CD4-positive, CD25-positive, alpha-beta regulatory T cell (primary cell): ENCODE results near the gene SRRM3. TPM values are rescaled to one million over a fixed set of nuclear protein-coding genes. Genes with fewer than 3 reads are reported as not detected.
"Not testable (repeated sequence)": the region's sequence is repeated elsewhere in the genome, so short reads cannot be mapped to it uniquely, and the experiment has no call there.

Experiments
- ATAC-seq, 2 donors: fragments of 150-1000 bp; cut with Tn5 transposase; one replicate each; pipeline ENCODE4 v1.10.0; 2021; ENCODE audit warnings: low read depth in 2 of 2, moderate number of reproducible peaks in 2 of 2, moderate library complexity in 1 of 2
- DNase-seq, 3 donors: peaks; one replicate each; pipeline versions ENCODE4 v3.0.0 to v3.0.0-alpha.2; 2012 to 2022; ENCODE audit warnings: mixed read lengths in 1 of 3
- H3K27ac ChIP-seq: one replicate; pipeline ENCODE4 v1.7.0; 2013; ENCODE audit warnings: mild to moderate bottlenecking, low read length; ENCODE audit not compliant: insufficient read depth, poor library complexity, severe bottlenecking
- H3K27me3 ChIP-seq: one replicate; pipeline ENCODE4 v1.7.0; 2013; ENCODE audit warnings: low read length; ENCODE audit not compliant: control insufficient read depth, insufficient read depth
- H3K36me3 ChIP-seq: one replicate; pipeline ENCODE4 v1.7.0; 2013; ENCODE audit warnings: mild to moderate bottlenecking, low read length, moderate library complexity; ENCODE audit not compliant: control insufficient read depth, insufficient read depth
- H3K4me1 ChIP-seq: 2 replicates; pipeline ENCODE4 v1.7.0; 2013; ENCODE audit warnings: mild to moderate bottlenecking, low read length; ENCODE audit not compliant: insufficient read depth, control insufficient read depth, poor library complexity, severe bottlenecking
- H3K4me3 ChIP-seq: one replicate; pipeline ENCODE4 v1.7.0; 2013; ENCODE audit warnings: low read depth, mild to moderate bottlenecking, low read length, moderate library complexity
- H3K9me3 ChIP-seq, 2 experiments: 1 replicate in 1 of 2; 2 replicates in 1 of 2; pipeline ENCODE4 v1.7.0; 2013; ENCODE audit warnings: low read length in 2 of 2, mild to moderate bottlenecking in 1 of 2, moderate library complexity in 1 of 2; ENCODE audit not compliant: control insufficient read depth in 2 of 2
- H3K27ac Mint-ChIP-seq, 3 donors: one replicate each; pipeline ENCODE4 v1.8.0; 2020 to 2022; ENCODE audit warnings: mild to moderate bottlenecking in 3 of 3, mixed read lengths in 3 of 3, moderate library complexity in 2 of 3
- H3K27me3 Mint-ChIP-seq: one replicate; pipeline ENCODE4 v1.8.0; 2022; ENCODE audit warnings: mild to moderate bottlenecking, mixed read lengths
- H3K36me3 Mint-ChIP-seq: one replicate; pipeline ENCODE4 v1.8.0; 2020; ENCODE audit warnings: mixed read lengths
- H3K4me1 Mint-ChIP-seq, 4 donors: one replicate each; pipeline ENCODE4 v1.8.0; 2020 to 2022; ENCODE audit warnings: mixed read lengths in 4 of 4, mild to moderate bottlenecking in 1 of 4
- H3K4me3 Mint-ChIP-seq, 4 donors: one replicate each; pipeline ENCODE4 v1.8.0; 2020 to 2022; ENCODE audit warnings: mild to moderate bottlenecking in 4 of 4, mixed read lengths in 4 of 4, moderate library complexity in 3 of 4
- H3K9me3 Mint-ChIP-seq, 7 donors: one replicate each; pipeline ENCODE4 v1.8.0; 2020 to 2022; ENCODE audit warnings: mixed read lengths in 7 of 7, mild to moderate bottlenecking in 3 of 7, moderate library complexity in 2 of 7
- polyA plus RNA-seq, 4 donors: library from polyadenylated mRNA; unstranded; fragments of 300-500 nt; fragmentation: Illumina TruSeq; gene quantifications; one replicate each; pipeline ENCODE4 v1.2.3, GENCODE V29; 2021
- total RNA-seq: library from RNA; stranded (reverse); gene quantifications from one replicate; pipeline ENCODE4 v1.2.3, GENCODE V29; 2022

The SRRM3 gene
- total and polyA plus RNA-seq, 5 donors from 2014 or later: not detected

GRCh38 chr7:76163812-76164211 lies 37.9 kb upstream of the SRRM3 start:
- not testable (repeated sequence) for DNase-seq, H3K36me3 ChIP-seq, H3K9me3 ChIP-seq, H3K4me1 ChIP-seq, H3K36me3 Mint-ChIP-seq, H3K4me1 Mint-ChIP-seq, H3K27ac ChIP-seq, H3K9me3 Mint-ChIP-seq, H3K27me3 ChIP-seq, H3K4me3 ChIP-seq, H3K27me3 Mint-ChIP-seq, ATAC-seq
- H3K4me3 Mint-ChIP-seq: peak overlapping the region in 1 of 4 donors; percentile 15
- H3K27ac Mint-ChIP-seq: peak overlapping the region in 2 of 3 donors; percentile 26 to 73

GRCh38 chr7:76165106-76165972 lies 36.4 kb upstream of the SRRM3 start:
- H3K9me3 ChIP-seq: no peaks in the 10 kb centered on the region
- peak overlapping the region in 3 of 4 donors; percentile 15 to 92 (median 89) for H3K4me3 Mint-ChIP-seq
- no peaks in the 10 kb centered on the region for H3K36me3 Mint-ChIP-seq
- H3K4me3 ChIP-seq: no peak overlapping the region
- peaks cover 0 to 7% (median 3%) of the 10 kb centered on the region in 4 donors for H3K4me1 Mint-ChIP-seq
- H3K27ac ChIP-seq: no peak overlapping the region
- H3K9me3 Mint-ChIP-seq: no peaks in the 10 kb centered on the region
- peaks cover 6% of the 10 kb centered on the region for H3K4me1 ChIP-seq
- DNase-seq: no peak
- H3K27me3 ChIP-seq: no peaks in the 10 kb centered on the region
- peak overlapping the region in 2 of 3 donors; percentile 96 for H3K27ac Mint-ChIP-seq
- no peak for ATAC-seq
- no peaks in the 10 kb centered on the region for H3K27me3 Mint-ChIP-seq
- no peaks in the 10 kb centered on the region for H3K36me3 ChIP-seq

GRCh38 chr7:76165973-76166403 lies 35.7 kb upstream of the SRRM3 start:
- no peaks in the 10 kb centered on the region for H3K27me3 Mint-ChIP-seq
- H3K9me3 ChIP-seq: no peaks in the 10 kb centered on the region

GRCh38 chr7:76166404-76167255 lies 35.1 kb upstream of the SRRM3 start:
- peak; percentile 82 to 90 for ATAC-seq
- peaks cover 0 to 7% (median 3%) of the 10 kb centered on the region in 4 donors for H3K4me1 Mint-ChIP-seq

More at GRCh38 chr7:76165973-76166403, 35.7 kb upstream of the SRRM3 start:
- DNase-seq: no peak
- ATAC-seq: peak in 1 of 2 donors; percentile 4
- H3K4me3 ChIP-seq: peak overlapping the region; percentile 47
- peaks cover 0 to 7% (median 3%) of the 10 kb centered on the region in 4 donors for H3K4me1 Mint-ChIP-seq
- no peaks in the 10 kb centered on the region for H3K27me3 ChIP-seq
- H3K9me3 Mint-ChIP-seq: no peaks in the 10 kb centered on the region
- peak overlapping the region; percentile 76 for H3K27ac ChIP-seq
- H3K36me3 Mint-ChIP-seq: no peaks in the 10 kb centered on the region
- peak overlapping the region; percentile 79 to 96 (median 96) for H3K27ac Mint-ChIP-seq
- H3K4me1 ChIP-seq: peaks cover 6% of the 10 kb centered on the region
- H3K4me3 Mint-ChIP-seq: peak overlapping the region; percentile 89 to 95 (median 93)
- no peaks in the 10 kb centered on the region for H3K36me3 ChIP-seq

GRCh38 chr7:76173566-76174205 lies 28.0 kb upstream of the SRRM3 start:
- H3K27ac Mint-ChIP-seq: no peak overlapping the region
- Histone ChIP-seq H3K27ac (no peak overlapping the region), H3K9me3 (no peaks in the 10 kb centered on the region), H3K4me3 (no peak overlapping the region), H3K4me1 (peaks cover 9% of the 10 kb centered on the region), H3K36me3 (no peaks in the 10 kb centered on the region), H3K27me3 (no peaks in the 10 kb centered on the region)
- no peak overlapping the region for H3K4me3 Mint-ChIP-seq
- no peak for ATAC-seq
- H3K27me3 Mint-ChIP-seq: peaks cover 4% of the 10 kb centered on the region
- no peak for DNase-seq
- no peaks in the 10 kb centered on the region for H3K36me3 Mint-ChIP-seq
- peaks cover 0 to 3% (median 0%) of the 10 kb centered on the region in 4 donors for H3K4me1 Mint-ChIP-seq
- peaks cover 0 to 1% (median 0%) of the 10 kb centered on the region in 7 donors for H3K9me3 Mint-ChIP-seq

More at GRCh38 chr7:76166404-76167255, 35.1 kb upstream of the SRRM3 start:
- peaks cover 6% of the 10 kb centered on the region for H3K4me1 ChIP-seq
- Mint-ChIP-seq H3K27me3 (no peaks in the 10 kb centered on the region), H3K27ac (peak overlapping the region; percentile 79 to 96 (median 96)), H3K36me3 (no peaks in the 10 kb centered on the region), H3K9me3 (no peaks in the 10 kb centered on the region), H3K4me3 (peak overlapping the region; percentile 89 to 95 (median 93))
- peak overlapping the region; percentile 76 for H3K27ac ChIP-seq
- H3K27me3 ChIP-seq: no peaks in the 10 kb centered on the region
- H3K4me3 ChIP-seq: peak overlapping the region; percentile 48
- H3K9me3 ChIP-seq: no peaks in the 10 kb centered on the region
- no peaks in the 10 kb centered on the region for H3K36me3 ChIP-seq
- peak; percentile 80 to 92 (median 90) for DNase-seq

- not testable (repeated sequence) for H3K36me3 ChIP-seq, H3K27me3 Mint-ChIP-seq, H3K9me3 ChIP-seq, H3K4me3 Mint-ChIP-seq, H3K4me1 ChIP-seq, H3K27ac ChIP-seq, DNase-seq, H3K9me3 Mint-ChIP-seq, ATAC-seq, H3K27ac Mint-ChIP-seq, H3K4me3 ChIP-seq, H3K36me3 Mint-ChIP-seq, H3K4me1 Mint-ChIP-seq, H3K27me3 ChIP-seq
Measured at GRCh38 chr7:76176951-76177350, 24.7 kb upstream of the SRRM3 start.

GRCh38 chr7:76179686-76180085 lies 22.0 kb upstream of the SRRM3 start:
- H3K4me3 Mint-ChIP-seq: peak overlapping the region in 1 of 4 donors; percentile 47
- no peak overlapping the region for H3K4me3 ChIP-seq
- H3K27me3 Mint-ChIP-seq: peaks cover 4% of the 10 kb centered on the region
- peaks cover 9% of the 10 kb centered on the region for H3K4me1 ChIP-seq
- no peaks in the 10 kb centered on the region for H3K36me3 Mint-ChIP-seq
- no peak overlapping the region for H3K27ac Mint-ChIP-seq
- DNase-seq (no peak), ATAC-seq (no peak)
- no peaks in the 10 kb centered on the region for H3K9me3 ChIP-seq
- H3K36me3 ChIP-seq: no peaks in the 10 kb centered on the region
- H3K4me1 Mint-ChIP-seq: peaks cover 0 to 3% (median 0%) of the 10 kb centered on the region in 4 donors
- peaks cover 0 to 1% (median 0%) of the 10 kb centered on the region in 7 donors for H3K9me3 Mint-ChIP-seq
- H3K27ac ChIP-seq: no peak overlapping the region
- H3K27me3 ChIP-seq: no peaks in the 10 kb centered on the region
